ENCODE measurements around the gene CYYR1.
A peak's percentile ranks its signal among the peaks of the same experiment; 100 is the strongest.

CYYR1 gene

DNA sequence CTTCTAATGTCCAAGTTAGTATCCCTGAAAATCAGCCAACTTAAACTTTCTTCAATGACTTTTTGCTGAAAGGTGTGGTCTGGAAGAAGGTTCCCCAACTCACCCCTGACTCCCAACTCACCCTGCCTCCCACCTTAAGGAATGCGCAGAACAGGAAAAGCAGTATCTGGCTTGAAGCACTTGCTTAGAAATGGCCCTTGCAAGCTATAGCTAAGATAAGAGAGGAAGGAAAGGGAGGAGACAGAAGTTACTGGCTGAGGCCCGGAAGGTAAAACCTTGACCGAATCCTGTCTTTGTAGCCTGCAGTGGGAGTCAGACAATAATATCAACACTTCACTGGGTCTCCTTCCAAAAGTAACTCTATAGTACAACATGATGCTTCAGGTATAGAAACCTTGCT, 2.9 kb downstream of the CYYR1 start:
- Histone ChIP-seq H3K27me3 (replicated peaks in 2 of 5; ENCODE audit: control insufficient read depth in 4 of 5, insufficient read depth in 5 of 5, low read length in 4 of 5) (no peaks in the 10 kb centered on the region), H3K4me1 (ENCODE audit: control extremely low read depth in 1 of 4, control insufficient read depth in 4 of 4, insufficient read depth in 4 of 4, low read length in 3 of 4) (peaks cover 11 to 32% (median 21%) of the 10 kb centered on the region in 4 experiments), H3K4me3 (ENCODE audit: control insufficient read depth in 1 of 7, extremely low read depth in 1 of 7, insufficient read depth in 4 of 7, low read depth in 2 of 7, low read length in 6 of 7) (peak overlapping the region in 4 of 7 experiments; percentile 5 to 97 (median 22)), H3K9me3 (ENCODE audit: control extremely low read depth in 1 of 5, control insufficient read depth in 4 of 5, insufficient read depth in 2 of 5, low read depth in 1 of 5, low read length in 4 of 5) (peaks cover 0 to 6% (median 3%) of the 10 kb centered on the region in 5 experiments), H3K27ac (ENCODE audit: insufficient read depth in 1 of 2, low read depth in 1 of 2, low read length in 2 of 2, poor library complexity in 1 of 2, severe bottlenecking in 2 of 2) (no peak overlapping the region), H3K36me3 (ENCODE audit: control insufficient read depth in 4 of 4, insufficient read depth in 4 of 4, low read length in 3 of 4) (peaks cover 0 to 2% (median 0%) of the 10 kb centered on the region in 4 experiments)
- CTCF ChIA-PET = interaction anchor here (1.4 kb wide), 1 partner anchor 674 kb away, joined by 4 read pairs; no protein-coding TSS in a partner anchor
- DNase-seq = peak in 2 of 3 donors; percentile 25 to 41
- POLR2A ChIA-PET = no interaction called here
- 0% methylated on average over 1 of the region's 3 CpGs for WGBS (ENCODE audit: insufficient coverage)

DNA sequence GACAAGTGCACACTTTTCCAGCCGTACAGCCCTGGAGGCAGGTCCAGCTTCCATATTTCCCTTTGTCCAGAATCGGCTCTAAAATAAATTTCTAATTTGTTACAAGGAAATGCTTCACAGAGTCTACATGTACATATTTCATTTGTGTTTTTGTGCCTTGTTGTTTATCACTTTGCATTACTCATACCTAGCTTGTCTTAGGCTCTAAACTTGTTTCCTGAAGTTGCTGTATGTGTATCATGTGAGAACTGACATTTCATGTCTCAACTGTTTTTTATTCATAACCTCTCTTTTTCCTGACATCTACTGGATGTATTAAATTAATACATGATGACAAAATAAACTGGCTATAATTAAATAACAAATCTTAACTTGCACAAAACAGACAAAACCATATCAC, 7.5 kb downstream of the CYYR1 start:
- DNase-seq = peak in 2 of 3 donors; percentile 39 to 57
- Histone ChIP-seq H3K9me3 (ENCODE audit: control extremely low read depth in 1 of 5, control insufficient read depth in 4 of 5, insufficient read depth in 2 of 5, low read depth in 1 of 5, low read length in 4 of 5) (no peaks in the 10 kb centered on the region), H3K36me3 (ENCODE audit: control insufficient read depth in 4 of 4, insufficient read depth in 4 of 4, low read length in 3 of 4) (peaks cover 0 to 7% (median 2%) of the 10 kb centered on the region in 4 experiments), H3K4me3 (ENCODE audit: control insufficient read depth in 1 of 7, extremely low read depth in 1 of 7, insufficient read depth in 4 of 7, low read depth in 2 of 7, low read length in 6 of 7) (peak overlapping the region in 2 of 7 experiments; percentile 22 to 32), H3K27me3 (replicated peaks in 2 of 5; ENCODE audit: control insufficient read depth in 4 of 5, insufficient read depth in 5 of 5, low read length in 4 of 5) (no peaks in the 10 kb centered on the region), H3K27ac (ENCODE audit: insufficient read depth in 1 of 2, low read depth in 1 of 2, low read length in 2 of 2, poor library complexity in 1 of 2, severe bottlenecking in 2 of 2) (peak overlapping the region; percentile 40 to 56), H3K4me1 (ENCODE audit: control extremely low read depth in 1 of 4, control insufficient read depth in 4 of 4, insufficient read depth in 4 of 4, low read length in 3 of 4) (peaks cover 19 to 37% (median 23%) of the 10 kb centered on the region in 4 experiments)
- 67% methylated on average over 1 of the region's 2 CpGs for WGBS (ENCODE audit: insufficient coverage)
- CTCF ChIA-PET = no interaction called here
- POLR2A ChIA-PET = no interaction called here

DNA sequence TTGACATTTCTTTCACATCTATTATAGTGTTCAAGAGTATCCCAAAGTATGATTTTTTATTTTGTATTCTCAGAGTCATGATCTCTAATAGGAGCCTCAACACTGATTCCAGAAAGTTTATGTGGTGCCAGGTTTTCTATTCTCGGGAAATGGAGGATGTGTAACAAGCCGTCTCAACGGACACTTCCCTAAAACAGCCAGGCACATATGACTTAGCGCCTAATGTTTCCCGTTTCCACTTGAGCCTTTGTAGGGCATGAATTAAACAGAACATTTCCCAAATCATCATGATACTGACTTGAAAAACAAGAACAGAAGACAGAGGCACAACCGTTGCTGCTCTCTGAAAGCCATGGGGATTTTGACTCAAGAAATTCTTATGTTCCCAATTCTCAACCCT, 8.0 kb downstream of the CYYR1 start:
- ChIA-PET POLR2A (no interaction called here), CTCF (interaction anchor here (0.8 kb wide), 1 partner anchor 152 kb away, joined by 3 read pairs; no protein-coding TSS in a partner anchor)
- peak overlapping the region; percentile 40 to 56 for H3K27ac ChIP-seq (ENCODE audit: insufficient read depth in 1 of 2, low read depth in 1 of 2, low read length in 2 of 2, poor library complexity in 1 of 2, severe bottlenecking in 2 of 2)
- H3K36me3 ChIP-seq (ENCODE audit: control insufficient read depth in 4 of 4, insufficient read depth in 4 of 4, low read length in 3 of 4) = peaks cover 0 to 12% (median 4%) of the 10 kb centered on the region in 4 experiments
- 19% methylated on average over 4 of the region's 6 CpGs for WGBS (ENCODE audit: insufficient coverage)
- no peaks in the 10 kb centered on the region for H3K27me3 ChIP-seq (replicated peaks in 2 of 5; ENCODE audit: control insufficient read depth in 4 of 5, insufficient read depth in 5 of 5, low read length in 4 of 5)
- no peaks in the 10 kb centered on the region for H3K9me3 ChIP-seq (ENCODE audit: control extremely low read depth in 1 of 5, control insufficient read depth in 4 of 5, insufficient read depth in 2 of 5, low read depth in 1 of 5, low read length in 4 of 5)
- DNase-seq = peak; percentile 36 to 79 (median 70)
- H3K4me3 ChIP-seq (ENCODE audit: control insufficient read depth in 1 of 7, extremely low read depth in 1 of 7, insufficient read depth in 4 of 7, low read depth in 2 of 7, low read length in 6 of 7) = peak overlapping the region in 3 of 7 experiments; percentile 22 to 42 (median 32)
- peaks cover 14 to 33% (median 20%) of the 10 kb centered on the region in 4 experiments for H3K4me1 ChIP-seq (ENCODE audit: control extremely low read depth in 1 of 4, control insufficient read depth in 4 of 4, insufficient read depth in 4 of 4, low read length in 3 of 4)

GRCh38 chr21:26563856-26564503, 9.1 kb downstream of the CYYR1 start:
- POLR2A ChIA-PET = no interaction called here
- Histone ChIP-seq H3K36me3 (ENCODE audit: control insufficient read depth in 4 of 4, insufficient read depth in 4 of 4, low read length in 3 of 4) (peaks cover 0 to 14% (median 7%) of the 10 kb centered on the region in 4 experiments), H3K4me1 (ENCODE audit: control extremely low read depth in 1 of 4, control insufficient read depth in 4 of 4, insufficient read depth in 4 of 4, low read length in 3 of 4) (peaks cover 13 to 26% (median 17%) of the 10 kb centered on the region in 4 experiments), H3K27ac (ENCODE audit: insufficient read depth in 1 of 2, low read depth in 1 of 2, low read length in 2 of 2, poor library complexity in 1 of 2, severe bottlenecking in 2 of 2) (peak overlapping the region in 1 of 2 experiments; percentile 69), H3K9me3 (ENCODE audit: control extremely low read depth in 1 of 5, control insufficient read depth in 4 of 5, insufficient read depth in 2 of 5, low read depth in 1 of 5, low read length in 4 of 5) (no peaks in the 10 kb centered on the region), H3K27me3 (replicated peaks in 2 of 5; ENCODE audit: control insufficient read depth in 4 of 5, insufficient read depth in 5 of 5, low read length in 4 of 5) (no peaks in the 10 kb centered on the region), H3K4me3 (ENCODE audit: control insufficient read depth in 1 of 7, extremely low read depth in 1 of 7, insufficient read depth in 4 of 7, low read depth in 2 of 7, low read length in 6 of 7) (peak overlapping the region in 3 of 7 experiments; percentile 21 to 36 (median 28))
- WGBS (ENCODE audit: insufficient coverage) = 0% methylated on average over 1 of the region's 5 CpGs
- DNase-seq = peak in 2 of 3 donors; percentile 54 to 69
- CTCF ChIA-PET = no interaction called here

DNA sequence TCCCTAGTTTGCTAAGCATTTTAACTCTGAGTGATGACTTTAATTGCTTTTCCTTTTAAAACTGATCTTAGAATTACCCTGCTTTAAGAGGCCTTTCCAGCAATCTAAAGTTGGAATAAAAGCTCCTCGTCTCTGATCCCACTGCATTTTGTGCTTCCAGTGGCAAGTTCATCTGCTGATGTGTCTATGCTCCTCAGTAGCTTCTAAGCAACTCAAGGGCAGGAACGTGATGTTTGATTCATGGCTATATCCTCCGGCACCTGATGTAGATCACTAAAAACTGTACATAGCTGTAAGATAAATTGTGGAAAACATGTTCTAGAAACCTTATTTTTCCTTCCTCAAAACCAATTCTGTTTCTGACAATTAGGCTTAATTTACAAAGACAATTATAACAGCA, 12.5 kb downstream of the CYYR1 start:
- no peaks in the 10 kb centered on the region for H3K27me3 ChIP-seq (replicated peaks in 2 of 5; ENCODE audit: control insufficient read depth in 4 of 5, insufficient read depth in 5 of 5, low read length in 4 of 5)
- POLR2A ChIA-PET = no interaction called here
- peaks cover 13 to 20% (median 16%) of the 10 kb centered on the region in 4 experiments for H3K4me1 ChIP-seq (ENCODE audit: control extremely low read depth in 1 of 4, control insufficient read depth in 4 of 4, insufficient read depth in 4 of 4, low read length in 3 of 4)
- peaks cover 2 to 25% (median 10%) of the 10 kb centered on the region in 4 experiments for H3K36me3 ChIP-seq (ENCODE audit: control insufficient read depth in 4 of 4, insufficient read depth in 4 of 4, low read length in 3 of 4)
- no peak overlapping the region for H3K27ac ChIP-seq (ENCODE audit: insufficient read depth in 1 of 2, low read depth in 1 of 2, low read length in 2 of 2, poor library complexity in 1 of 2, severe bottlenecking in 2 of 2)
- H3K9me3 ChIP-seq (ENCODE audit: control extremely low read depth in 1 of 5, control insufficient read depth in 4 of 5, insufficient read depth in 2 of 5, low read depth in 1 of 5, low read length in 4 of 5) = no peaks in the 10 kb centered on the region
- no peak overlapping the region for H3K4me3 ChIP-seq (ENCODE audit: control insufficient read depth in 1 of 7, extremely low read depth in 1 of 7, insufficient read depth in 4 of 7, low read depth in 2 of 7, low read length in 6 of 7)
- CTCF ChIA-PET = no interaction called here
- DNase-seq = no peak
- WGBS (ENCODE audit: insufficient coverage) = 93% methylated on average over 1 of the region's 3 CpGs

DNA sequence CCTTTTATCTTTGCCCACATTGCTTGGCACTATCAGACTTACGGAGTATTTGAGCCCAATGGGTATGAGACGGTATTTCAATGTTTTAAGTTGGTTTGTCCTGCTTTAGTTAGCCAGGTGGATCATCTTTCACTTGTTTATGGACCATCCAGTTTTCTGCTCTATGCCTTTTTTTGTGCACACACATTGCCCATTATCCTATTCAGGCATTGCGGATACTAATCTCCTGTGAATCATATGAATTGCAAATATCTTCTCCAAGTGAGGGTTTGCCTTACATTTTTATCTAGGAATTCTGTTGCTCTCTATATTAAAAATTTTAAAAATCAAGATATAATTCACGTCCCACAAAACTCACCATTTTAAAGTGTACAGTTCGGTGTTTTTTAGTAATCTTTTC, 14.0 kb downstream of the CYYR1 start:
- no CpG with 5 or more reads among the region's 5 CpGs for WGBS (ENCODE audit: insufficient coverage)
- H3K36me3 ChIP-seq (ENCODE audit: control insufficient read depth in 4 of 4, insufficient read depth in 4 of 4, low read length in 3 of 4) = peaks cover 2 to 25% (median 10%) of the 10 kb centered on the region in 4 experiments
- H3K4me1 ChIP-seq (ENCODE audit: control extremely low read depth in 1 of 4, control insufficient read depth in 4 of 4, insufficient read depth in 4 of 4, low read length in 3 of 4) = peaks cover 2 to 18% (median 4%) of the 10 kb centered on the region in 4 experiments
- no peak for DNase-seq
- ChIA-PET POLR2A (no interaction called here), CTCF (no interaction called here)
- no peaks in the 10 kb centered on the region for H3K9me3 ChIP-seq (ENCODE audit: control extremely low read depth in 1 of 5, control insufficient read depth in 4 of 5, insufficient read depth in 2 of 5, low read depth in 1 of 5, low read length in 4 of 5)
- H3K27ac ChIP-seq (ENCODE audit: insufficient read depth in 1 of 2, low read depth in 1 of 2, low read length in 2 of 2, poor library complexity in 1 of 2, severe bottlenecking in 2 of 2) = no peak overlapping the region
- no peaks in the 10 kb centered on the region for H3K27me3 ChIP-seq (replicated peaks in 2 of 5; ENCODE audit: control insufficient read depth in 4 of 5, insufficient read depth in 5 of 5, low read length in 4 of 5)
- H3K4me3 ChIP-seq (ENCODE audit: control insufficient read depth in 1 of 7, extremely low read depth in 1 of 7, insufficient read depth in 4 of 7, low read depth in 2 of 7, low read length in 6 of 7) = no peak overlapping the region

DNA sequence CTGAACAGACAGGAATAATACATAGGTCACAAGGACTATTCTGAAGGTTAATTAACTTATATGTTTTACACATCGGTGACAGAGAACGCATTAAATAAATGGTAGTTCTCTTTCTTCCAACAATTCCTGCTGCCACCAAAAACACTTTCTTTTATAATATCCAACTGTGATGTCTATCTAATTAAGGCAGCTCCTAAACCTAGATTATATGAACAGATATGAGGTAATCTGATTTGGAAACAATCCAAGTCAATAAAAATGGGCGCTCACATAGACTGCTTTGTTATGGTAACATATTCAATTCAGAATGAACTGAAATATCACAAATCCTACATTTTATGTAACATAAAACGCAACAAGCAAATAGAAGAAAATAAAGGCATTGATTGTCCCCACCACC, 16.0 kb downstream of the CYYR1 start:
- H3K27me3 ChIP-seq (replicated peaks in 2 of 5; ENCODE audit: control insufficient read depth in 4 of 5, insufficient read depth in 5 of 5, low read length in 4 of 5) = no peaks in the 10 kb centered on the region
- no peaks in the 10 kb centered on the region for H3K9me3 ChIP-seq (ENCODE audit: control extremely low read depth in 1 of 5, control insufficient read depth in 4 of 5, insufficient read depth in 2 of 5, low read depth in 1 of 5, low read length in 4 of 5)
- ChIA-PET POLR2A (no interaction called here), CTCF (no interaction called here)
- peaks cover 2 to 25% (median 10%) of the 10 kb centered on the region in 4 experiments for H3K36me3 ChIP-seq (ENCODE audit: control insufficient read depth in 4 of 4, insufficient read depth in 4 of 4, low read length in 3 of 4)
- no peak overlapping the region for H3K27ac ChIP-seq (ENCODE audit: insufficient read depth in 1 of 2, low read depth in 1 of 2, low read length in 2 of 2, poor library complexity in 1 of 2, severe bottlenecking in 2 of 2)
- WGBS (ENCODE audit: insufficient coverage) = 100% methylated on average over 2 of the region's 4 CpGs
- no peak overlapping the region for H3K4me3 ChIP-seq (ENCODE audit: control insufficient read depth in 1 of 7, extremely low read depth in 1 of 7, insufficient read depth in 4 of 7, low read depth in 2 of 7, low read length in 6 of 7)
- no peak for DNase-seq
- peaks cover 0 to 15% (median 0%) of the 10 kb centered on the region in 4 experiments for H3K4me1 ChIP-seq (ENCODE audit: control extremely low read depth in 1 of 4, control insufficient read depth in 4 of 4, insufficient read depth in 4 of 4, low read length in 3 of 4)

Data from common myeloid progenitor, CD34-positive (primary cell).